Panc1 (cell line): Measurements from ENCODE around the gene SRGAP2C.
"Not testable (repeated sequence)": the region's sequence is repeated elsewhere in the genome, so short reads cannot be mapped to it uniquely, and the experiment has no call there.

ENCODE experiments used
- CTCF ChIP-seq: fragments of 450-650 bp; IDR thresholded peaks from 2 replicates; pipeline ENCODE4 v1.5.1; 2017; ENCODE audit warnings: mild to moderate bottlenecking
- POLR2AphosphoS5 ChIP-seq: IDR thresholded peaks from 2 replicates; pipeline ENCODE4 v1.6.1; 2012; ENCODE audit warnings: mild to moderate bottlenecking, low read depth, low read length, moderate library complexity
- REST ChIP-seq, 2 experiments: IDR thresholded peaks; 2 replicates each; pipeline ENCODE4 v1.6.1; 2011 to 2012; ENCODE audit warnings: low read depth in 2 of 2, control low read depth in 1 of 2, low read length in 1 of 2, mild to moderate bottlenecking in 1 of 2, moderate library complexity in 1 of 2; ENCODE audit not compliant: insufficient read depth in 1 of 2
- SIN3A ChIP-seq: IDR thresholded peaks from 2 replicates; pipeline ENCODE4 v1.6.1; 2012; ENCODE audit warnings: low read depth, mild to moderate bottlenecking, low read length, moderate library complexity, borderline replicate concordance; ENCODE audit not compliant: insufficient read depth

GRCh38 chr1:121262163-121262562 is 77.4 kb downstream of the SRGAP2C start:
- TF ChIP-seq CTCF; POLR2AphosphoS5; REST (IDR thresholded peaks at IDR 0.05; ENCODE audit: insufficient read depth in 1 of 2, low read depth in 2 of 2, low read length in 1 of 2); SIN3A: not testable (repeated sequence)
